ENCODE measurements around the gene GNPDA1. TPM values are rescaled to one million over a fixed set of nuclear protein-coding genes. Genes with fewer than 3 reads are reported as not detected.
A peak's percentile ranks its signal among the peaks of the same experiment; 100 is the strongest.

GNPDA1 gene
- total RNA-seq, 1 donor from 2014 or later: 55.0 TPM

GRCh38 chr5:141965071-141965470 is 47.8 kb downstream of the GNPDA1 start:
- H3K36me3 Mint-ChIP-seq: no peaks in the 10 kb centered on the region
- no peaks in the 10 kb centered on the region for H3K9me3 Mint-ChIP-seq

GRCh38 chr5:141963701-141964100 is 49.1 kb downstream of the GNPDA1 start:
- H3K4me1 Mint-ChIP-seq: peaks cover 12% of the 10 kb centered on the region
- no peak for TF ChIP-seq CTCF (IDR thresholded peaks at IDR 0.05; ENCODE audit: unreplicated experiment)

More at GRCh38 chr5:141965071-141965470, 47.8 kb downstream of the GNPDA1 start:
- no peak for DNase-seq (ENCODE audit: low spot score in 2 of 2, unreplicated experiment in 2 of 2)
- no peak overlapping the region for H3K4me3 Mint-ChIP-seq
- no peak overlapping the region for H3K27ac Mint-ChIP-seq
- H3K4me1 Mint-ChIP-seq: peaks cover 22% of the 10 kb centered on the region
- no peaks in the 10 kb centered on the region for H3K27me3 Mint-ChIP-seq (ENCODE audit: low read depth)
- no peak for TF ChIP-seq CTCF (IDR thresholded peaks at IDR 0.05; ENCODE audit: unreplicated experiment)

GRCh38 chr5:141961466-141961865 is 51.4 kb downstream of the GNPDA1 start:
- DNase-seq (ENCODE audit: low spot score in 2 of 2, unreplicated experiment in 2 of 2): no peak
- no peak overlapping the region for H3K4me3 Mint-ChIP-seq
- no peak for TF ChIP-seq CTCF (IDR thresholded peaks at IDR 0.05; ENCODE audit: unreplicated experiment)
- H3K27me3 Mint-ChIP-seq (ENCODE audit: low read depth): no peaks in the 10 kb centered on the region
- no peaks in the 10 kb centered on the region for H3K9me3 Mint-ChIP-seq
- peaks cover 10% of the 10 kb centered on the region for H3K4me1 Mint-ChIP-seq
- H3K36me3 Mint-ChIP-seq: no peaks in the 10 kb centered on the region
- H3K27ac Mint-ChIP-seq: no peak overlapping the region

More at GRCh38 chr5:141963701-141964100, 49.1 kb downstream of the GNPDA1 start:
- Mint-ChIP-seq H3K36me3 (no peaks in the 10 kb centered on the region), H3K4me3 (no peak overlapping the region), H3K27ac (no peak overlapping the region), H3K9me3 (no peaks in the 10 kb centered on the region), H3K27me3 (ENCODE audit: low read depth) (no peaks in the 10 kb centered on the region)
- no peak for DNase-seq (ENCODE audit: low spot score in 2 of 2, unreplicated experiment in 2 of 2)

- DNase-seq (ENCODE audit: low spot score in 2 of 2, unreplicated experiment in 2 of 2): peak; percentile 74 to 93
- Mint-ChIP-seq H3K36me3 (no peaks in the 10 kb centered on the region), H3K27ac (no peak overlapping the region), H3K4me1 (peaks cover 10% of the 10 kb centered on the region), H3K4me3 (peak overlapping the region; percentile 19), H3K9me3 (no peaks in the 10 kb centered on the region), H3K27me3 (ENCODE audit: low read depth) (no peaks in the 10 kb centered on the region)
- TF ChIP-seq CTCF (IDR thresholded peaks at IDR 0.05; ENCODE audit: unreplicated experiment): peak; percentile 80
These were observed 52.1 kb downstream of the GNPDA1 start for GRCh38 chr5:141960449-141961323.

- H3K4me1 Mint-ChIP-seq: peaks cover 10% of the 10 kb centered on the region
- no peak for TF ChIP-seq CTCF (IDR thresholded peaks at IDR 0.05; ENCODE audit: unreplicated experiment)
- no peaks in the 10 kb centered on the region for H3K36me3 Mint-ChIP-seq
- DNase-seq (ENCODE audit: low spot score in 2 of 2, unreplicated experiment in 2 of 2): no peak
- no peaks in the 10 kb centered on the region for H3K9me3 Mint-ChIP-seq
- H3K27me3 Mint-ChIP-seq (ENCODE audit: low read depth): no peaks in the 10 kb centered on the region
- H3K4me3 Mint-ChIP-seq: no peak overlapping the region
- H3K27ac Mint-ChIP-seq: no peak overlapping the region
These were observed 52.8 kb downstream of the GNPDA1 start for GRCh38 chr5:141960018-141960417.
